IPS DF 4.7 (cell line): ENCODE measurements around the gene BACH2.

ENCODE experiments used
- DNase-seq: peaks from one replicate; pipeline ENCODE4 v3.0.0-alpha.2; 2013; ENCODE audit warnings: low spot score; ENCODE audit errors: extremely low read depth

BACH2 gene

DNA sequence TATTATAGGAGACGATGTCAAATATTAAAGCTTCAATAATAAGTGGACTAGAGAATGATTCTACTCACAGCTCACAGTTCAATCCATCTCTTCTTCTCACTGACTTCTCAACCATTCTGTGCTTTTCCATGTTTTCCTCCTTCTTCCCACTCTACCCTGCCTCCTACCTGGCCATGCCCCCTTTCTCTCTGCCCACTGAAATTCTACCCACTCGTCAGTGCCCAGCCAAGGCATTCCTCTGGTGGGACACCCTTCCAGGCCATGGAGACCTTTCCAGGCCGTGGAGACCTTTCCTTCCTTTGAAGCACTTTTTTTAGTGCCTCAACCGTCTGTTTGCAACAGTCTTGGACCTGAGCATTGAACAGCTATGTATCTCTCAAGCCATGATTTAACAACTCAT lies 18.5 kb downstream of the BACH2 start:
- DNase-seq, result no peak

DNA sequence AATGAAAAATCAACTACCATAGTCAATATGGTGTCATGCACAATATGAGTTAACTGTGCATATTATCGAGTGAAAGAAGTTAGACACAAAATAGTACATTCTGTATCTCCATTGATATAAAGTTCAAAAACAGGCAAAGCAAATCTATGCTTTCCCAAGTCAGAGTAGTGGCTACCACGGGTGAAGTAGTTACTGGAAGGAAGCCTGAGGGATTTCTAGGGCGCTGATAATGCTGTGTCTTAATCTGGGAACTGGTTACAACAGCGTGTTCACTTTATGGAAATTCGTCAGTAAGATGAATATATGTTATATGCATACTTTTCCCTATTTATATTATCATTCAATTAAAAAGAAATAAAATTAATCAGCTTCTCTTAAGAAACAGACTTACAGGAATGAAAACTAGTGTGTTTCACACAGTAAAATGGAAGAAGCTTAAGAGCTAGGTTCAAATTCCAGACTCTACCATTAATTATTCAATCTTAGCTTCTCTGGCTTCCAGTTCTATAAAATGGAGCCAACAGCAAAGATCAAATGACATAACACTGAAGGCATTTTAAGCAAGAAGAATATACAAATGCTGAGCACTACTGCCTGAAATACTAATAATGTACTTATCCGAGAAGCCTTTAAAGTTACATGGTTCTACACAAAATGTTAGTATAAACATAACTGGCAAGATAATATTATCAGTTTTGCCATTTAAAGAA lies 19.2 kb downstream of the BACH2 start:
- no peak for DNase-seq

DNA sequence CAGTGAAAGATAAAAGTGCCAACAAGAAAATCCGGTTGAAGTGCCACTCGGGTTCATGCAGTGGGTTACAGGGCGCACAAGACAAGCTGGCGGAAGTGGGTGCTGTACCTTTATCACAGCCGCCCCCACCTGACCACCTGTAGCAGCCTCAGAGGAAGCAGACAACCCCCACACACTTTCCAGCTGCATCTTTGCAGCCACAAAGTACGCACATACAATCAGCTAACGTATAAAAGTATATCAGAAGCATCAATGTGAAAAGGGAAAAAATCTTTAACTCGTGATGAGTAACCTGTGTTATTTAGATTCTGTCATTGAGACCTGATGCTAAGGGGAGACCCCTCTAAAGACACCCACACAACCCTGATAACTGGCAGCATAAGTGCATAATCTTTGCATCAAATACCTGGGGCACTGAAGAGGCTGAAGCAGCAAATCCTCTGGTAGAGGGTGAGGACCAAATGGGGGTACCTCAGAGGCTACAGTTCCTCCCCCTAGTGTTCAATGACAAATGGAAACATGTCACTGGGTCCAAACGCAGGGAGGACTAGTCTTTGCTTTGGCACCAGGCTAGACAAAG lies 22.1 kb downstream of the BACH2 start:
- no peak for DNase-seq

DNA sequence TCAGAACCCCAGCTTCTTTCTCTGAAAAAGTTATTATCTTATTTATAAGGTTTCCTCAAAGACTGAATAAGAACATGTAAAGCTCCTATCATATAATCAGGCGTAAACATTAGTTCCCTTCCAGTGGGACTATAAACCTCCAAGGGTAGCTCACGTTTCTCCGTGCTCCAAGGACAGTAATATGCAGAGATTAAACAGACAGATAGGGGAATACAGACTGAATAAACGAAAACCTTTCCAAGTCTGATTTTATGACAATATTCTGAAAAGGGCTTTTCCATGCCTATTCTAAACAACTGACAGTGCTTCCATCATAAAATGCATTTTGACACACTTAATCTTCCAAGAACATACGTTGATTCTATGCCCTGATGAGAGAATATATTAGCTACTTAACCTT lies 22.8 kb downstream of the BACH2 start:
- no peak for DNase-seq

DNA sequence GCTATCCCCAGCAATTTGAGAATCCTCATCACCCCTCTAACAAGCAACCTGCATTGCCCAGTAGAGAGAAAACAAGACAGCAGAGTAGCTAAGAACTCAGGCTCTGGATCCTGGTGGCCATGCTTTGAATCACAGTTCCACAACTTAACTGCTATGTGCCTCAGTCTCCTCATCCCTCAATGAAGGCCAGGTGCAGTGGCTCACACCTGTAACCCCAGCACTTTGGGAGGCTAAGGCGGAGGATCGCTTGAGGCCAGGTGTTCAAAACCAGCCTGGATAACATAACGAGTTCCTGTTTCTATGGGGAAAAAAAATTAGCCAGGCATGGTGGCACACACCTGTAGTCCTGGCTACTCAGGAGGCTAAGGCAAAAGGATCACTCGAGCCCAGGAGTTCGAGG lies 23.7 kb downstream of the BACH2 start:
- no peak for DNase-seq

DNA sequence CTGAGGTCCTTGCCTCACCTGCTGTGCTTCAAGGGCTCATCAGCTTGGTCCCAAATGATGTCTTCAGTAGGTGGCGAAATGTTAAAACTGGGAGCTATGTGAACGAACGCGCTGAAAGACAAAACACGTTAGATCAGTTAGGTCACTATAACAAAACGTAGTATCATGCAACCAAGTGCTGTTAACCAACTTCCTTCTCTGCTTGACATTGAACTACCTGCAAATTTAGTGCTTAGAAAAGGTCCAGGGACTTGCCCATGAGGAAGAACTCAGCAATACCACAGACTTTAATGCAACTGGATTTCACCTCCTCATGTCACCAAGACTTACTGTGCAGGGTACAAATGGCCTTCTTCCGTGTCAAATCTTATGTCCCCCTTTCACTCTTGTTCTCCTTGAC lies 24.8 kb downstream of the BACH2 start:
- no peak for DNase-seq

DNA sequence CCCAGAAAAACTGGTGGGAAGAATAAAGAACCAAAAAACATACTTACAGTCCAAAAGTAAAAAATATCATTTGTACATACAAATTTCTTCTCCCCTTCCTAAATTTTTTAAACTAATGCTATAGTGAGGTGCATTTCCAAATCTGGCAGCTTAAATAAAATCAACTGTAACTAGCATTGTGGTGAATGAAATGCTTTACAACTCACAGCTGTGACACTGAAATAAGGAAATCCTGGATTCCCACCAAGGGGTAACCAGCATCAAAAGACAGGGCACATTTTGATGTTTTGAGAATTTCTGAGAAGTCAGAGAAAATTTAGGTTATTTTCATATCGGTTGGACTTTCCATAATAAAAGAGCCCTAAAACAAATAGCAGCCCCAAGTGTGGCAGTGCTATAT lies 27.3 kb downstream of the BACH2 start:
- DNase-seq, result no peak

DNA sequence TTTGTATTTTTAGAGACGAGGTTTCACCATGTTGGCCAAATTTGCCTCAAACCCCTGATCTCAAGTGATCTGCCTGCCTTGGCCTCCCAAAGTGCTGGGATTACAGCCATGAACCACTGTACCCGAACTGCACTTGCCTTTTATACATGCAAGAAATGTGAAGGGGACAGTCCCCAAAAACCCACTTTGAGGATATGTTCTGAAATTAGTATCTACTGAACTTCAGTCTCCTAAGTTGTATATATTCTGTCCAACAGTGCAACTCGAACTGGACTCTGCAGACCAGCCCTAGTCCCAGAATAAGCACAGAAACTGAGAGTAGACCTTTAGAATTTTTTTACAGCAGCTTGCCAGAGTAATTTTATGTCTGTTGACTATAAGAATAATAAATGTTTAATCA lies 28.5 kb downstream of the BACH2 start:
- no peak for DNase-seq

DNA sequence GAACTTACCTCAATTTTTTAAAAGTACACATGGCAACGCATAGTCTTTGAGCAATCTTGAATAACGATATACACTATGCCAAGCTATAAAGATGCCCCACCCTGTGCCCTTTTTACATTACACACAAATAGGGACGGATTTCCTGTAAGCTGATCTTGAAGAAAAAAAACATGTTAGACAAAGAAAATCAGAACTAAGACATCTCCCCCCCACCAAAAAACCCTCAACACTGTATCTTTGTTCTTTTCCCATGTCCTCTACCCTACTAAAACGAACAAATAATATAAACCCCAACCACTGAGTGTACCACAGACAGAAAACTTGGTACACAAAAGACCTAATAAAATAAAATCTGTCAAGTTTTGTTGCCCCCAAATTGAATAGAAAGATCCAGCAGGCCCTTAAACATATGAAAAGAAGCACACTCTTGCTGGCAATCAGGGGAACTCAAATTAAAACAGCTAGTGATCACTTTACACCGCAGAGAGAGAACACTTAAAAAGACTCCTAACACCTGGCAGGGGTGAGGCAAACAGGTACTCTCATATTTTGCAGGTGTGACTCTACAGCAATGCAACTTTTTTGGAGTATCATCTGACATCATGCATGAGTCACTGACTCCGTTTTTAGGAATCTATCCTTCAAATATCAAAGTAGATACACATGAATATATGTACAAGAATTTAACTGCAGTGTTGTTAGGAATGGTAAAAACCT lies 29.6 kb downstream of the BACH2 start:
- no peak for DNase-seq

DNA sequence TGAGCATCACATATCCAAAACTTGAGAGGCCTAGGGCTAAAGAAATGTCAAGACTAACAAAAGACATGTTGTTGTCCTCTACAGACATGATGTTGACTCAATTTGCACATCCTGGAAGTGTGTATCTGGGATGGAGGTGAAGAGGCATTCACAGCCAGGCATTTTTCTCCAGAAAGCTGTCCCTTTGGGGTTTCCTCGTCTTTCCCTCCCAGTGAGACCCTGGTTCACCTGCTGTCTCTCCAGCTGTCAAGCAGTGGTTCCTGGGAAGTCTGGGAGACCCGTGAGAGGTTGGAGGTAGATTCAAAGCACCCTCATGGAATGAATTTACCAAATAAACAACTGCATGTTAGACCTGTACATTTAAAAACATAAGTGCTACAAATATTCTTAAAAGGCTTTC lies 32.1 kb downstream of the BACH2 start:
- DNase-seq, result no peak

DNA sequence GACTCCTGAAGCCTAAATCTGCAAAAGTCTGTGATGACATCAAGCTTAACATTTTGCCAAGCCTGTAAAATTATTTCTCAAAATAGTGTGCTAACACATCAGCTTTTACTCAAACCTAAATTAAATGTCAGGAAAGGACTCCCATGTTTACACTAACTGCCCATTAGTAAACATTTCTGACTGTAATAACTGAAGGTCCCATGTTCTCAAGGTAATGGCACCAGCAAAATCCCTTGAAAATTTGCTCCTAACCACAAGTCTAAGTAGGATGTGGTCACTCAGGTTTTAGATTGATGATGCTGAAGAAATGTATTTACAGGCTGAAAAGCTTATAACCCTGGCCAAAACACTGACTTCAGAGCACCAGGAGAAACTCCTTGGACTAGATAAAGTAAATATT lies 33.0 kb downstream of the BACH2 start:
- no peak for DNase-seq

DNA sequence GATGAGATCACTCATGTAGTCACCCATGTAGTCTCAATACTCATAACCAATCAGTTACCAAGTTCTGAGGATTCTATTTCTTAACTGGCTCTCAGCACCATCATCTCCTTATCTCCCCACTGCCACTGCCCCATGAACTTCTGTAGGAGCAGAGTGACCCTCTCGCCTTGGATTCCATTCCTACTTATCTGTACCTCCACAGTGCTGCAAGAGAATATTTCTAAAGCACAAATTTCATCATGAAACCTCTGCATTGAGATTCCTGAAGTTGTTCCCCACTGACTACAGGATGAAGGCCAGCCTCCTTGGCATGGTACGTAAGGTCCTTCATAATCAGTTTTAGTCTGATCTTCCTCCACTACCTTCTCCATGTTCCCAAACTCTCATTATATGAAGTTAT lies 34.8 kb downstream of the BACH2 start:
- DNase-seq, result no peak

DNA sequence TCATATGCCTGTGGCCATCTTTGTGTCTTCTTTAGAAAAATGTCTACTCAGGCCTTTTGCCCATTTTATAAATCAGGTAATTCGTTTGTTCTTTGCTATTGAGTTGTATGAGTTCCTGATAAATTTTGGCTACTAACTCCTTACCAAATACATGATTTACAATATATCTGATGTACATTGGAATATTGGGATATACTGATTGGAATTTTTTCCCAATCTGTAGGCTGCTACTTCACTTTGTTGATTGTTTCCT lies 39.2 kb downstream of the BACH2 start:
- DNase-seq, result no peak

DNA sequence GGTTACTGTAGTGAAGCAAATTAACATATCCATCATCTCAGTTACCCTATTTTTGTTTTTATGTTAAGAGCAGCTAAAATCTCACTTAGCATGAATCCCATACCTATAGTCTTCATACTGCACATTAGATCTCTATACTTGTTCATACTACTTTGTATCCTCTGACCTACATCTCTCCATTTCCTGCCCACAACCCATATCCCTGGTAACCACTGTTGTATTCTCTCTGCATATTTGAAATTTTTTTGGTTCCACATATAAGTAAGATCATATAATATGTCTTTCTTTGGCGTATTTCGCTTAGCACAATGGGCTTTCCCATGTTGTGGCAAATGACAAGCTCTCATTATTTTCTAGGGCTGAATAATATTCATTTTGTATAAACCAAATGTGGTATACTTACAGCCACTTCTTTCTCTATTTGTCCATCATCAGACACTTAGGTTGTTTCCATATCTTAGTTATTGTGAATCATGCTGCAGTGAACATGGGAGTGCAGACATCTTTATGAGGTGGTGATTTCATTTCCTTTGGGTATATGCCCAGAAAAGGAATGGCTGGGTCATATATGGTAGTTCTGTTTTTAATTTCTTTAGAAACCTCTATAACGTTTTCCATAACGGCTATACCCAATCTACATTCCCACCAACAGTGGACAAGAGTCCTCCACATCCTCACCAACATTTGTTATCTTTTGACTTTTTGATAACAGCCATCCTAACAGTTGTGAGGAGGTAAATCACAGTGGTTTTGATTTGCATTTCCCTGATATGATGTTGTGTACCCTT lies 39.8 kb downstream of the BACH2 start:
- DNase-seq, result no peak

DNA sequence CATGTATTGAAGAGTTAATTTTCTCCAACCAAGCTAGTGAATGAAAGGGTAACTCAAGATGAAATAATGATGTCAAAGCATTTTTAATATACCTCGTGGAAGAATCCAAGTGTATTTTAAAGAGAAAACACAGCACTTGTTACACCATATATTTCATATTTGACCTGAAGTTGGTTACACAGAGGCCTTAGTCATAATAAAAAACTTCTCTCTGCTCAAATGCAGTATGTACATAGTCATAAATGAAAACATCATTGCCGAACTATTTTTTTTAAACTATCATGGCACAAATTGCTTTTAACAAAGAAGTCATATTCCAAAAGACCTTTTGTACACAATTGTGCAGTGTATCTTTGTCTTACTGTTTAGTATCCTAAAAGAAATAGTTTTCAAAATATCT lies 43.0 kb downstream of the BACH2 start:
- no peak for DNase-seq

DNA sequence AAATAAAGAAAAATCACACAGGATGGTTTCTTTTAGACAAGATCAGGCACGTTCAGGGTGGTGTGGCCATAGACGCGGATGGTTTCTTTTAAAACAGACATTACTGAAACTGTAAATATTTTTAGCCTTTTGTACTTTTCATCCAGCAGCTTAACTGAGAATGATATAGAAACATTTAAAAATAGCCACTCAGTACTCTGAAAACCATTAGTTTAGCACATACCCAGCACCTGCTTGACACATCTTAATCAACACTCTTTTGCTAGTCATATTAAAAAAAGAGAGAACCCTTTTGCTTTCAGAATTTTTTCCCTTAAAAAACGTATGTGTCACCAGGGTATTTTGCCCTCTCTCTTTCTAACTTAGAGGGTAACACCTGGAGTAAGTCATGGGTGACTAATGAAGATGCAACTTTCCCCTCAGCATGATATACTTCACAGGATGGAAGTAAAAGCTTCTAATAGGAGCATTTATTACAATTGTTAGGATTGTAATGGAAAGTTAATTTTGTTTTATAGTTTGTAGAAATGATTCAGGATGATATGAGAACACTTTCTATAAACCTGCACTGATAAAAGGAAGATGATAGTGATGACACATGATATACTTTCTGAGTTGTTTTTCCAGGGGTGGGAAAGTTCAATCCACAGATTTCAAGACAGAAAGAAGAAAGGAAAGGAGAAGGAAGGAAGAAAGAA lies 45.2 kb downstream of the BACH2 start:
- DNase-seq, result no peak

DNA sequence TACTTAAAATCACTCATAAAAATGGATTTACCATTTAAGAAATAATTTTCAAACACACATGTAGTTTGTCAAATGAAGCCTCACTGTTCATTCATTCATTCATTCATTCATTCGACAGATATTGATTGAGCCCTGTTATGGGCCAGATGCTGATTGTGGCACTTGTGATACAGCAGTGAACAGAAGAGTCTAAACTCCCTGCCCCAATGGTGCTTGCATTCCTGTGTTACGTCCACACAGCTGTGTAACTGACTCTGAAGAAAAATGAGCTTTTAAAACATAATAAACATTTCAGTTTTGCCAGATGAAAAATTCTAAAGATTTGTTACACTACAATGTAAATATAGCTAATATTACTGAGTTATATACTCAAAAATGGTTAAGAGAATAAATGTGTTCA lies 46.2 kb downstream of the BACH2 start:
- no peak for DNase-seq

DNA sequence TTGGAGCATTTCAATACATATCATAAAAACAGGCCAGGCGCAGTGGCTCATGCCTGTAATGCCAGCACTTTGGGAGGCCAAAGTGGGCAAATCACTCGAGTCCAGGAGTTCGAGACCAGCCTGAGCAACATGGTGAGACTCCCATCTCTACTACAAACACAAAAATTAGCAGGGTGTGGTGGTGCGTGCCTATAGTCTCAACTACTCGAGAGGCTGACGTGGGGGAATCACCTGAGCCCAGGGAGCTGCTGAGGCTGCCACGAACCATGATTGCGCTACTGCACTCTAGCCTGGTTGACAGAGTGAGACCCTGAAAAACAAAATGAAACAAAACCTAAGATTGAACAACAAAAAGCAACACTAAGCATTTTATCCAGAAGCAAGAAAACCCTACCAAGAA lies 47.2 kb downstream of the BACH2 start:
- no peak for DNase-seq

DNA sequence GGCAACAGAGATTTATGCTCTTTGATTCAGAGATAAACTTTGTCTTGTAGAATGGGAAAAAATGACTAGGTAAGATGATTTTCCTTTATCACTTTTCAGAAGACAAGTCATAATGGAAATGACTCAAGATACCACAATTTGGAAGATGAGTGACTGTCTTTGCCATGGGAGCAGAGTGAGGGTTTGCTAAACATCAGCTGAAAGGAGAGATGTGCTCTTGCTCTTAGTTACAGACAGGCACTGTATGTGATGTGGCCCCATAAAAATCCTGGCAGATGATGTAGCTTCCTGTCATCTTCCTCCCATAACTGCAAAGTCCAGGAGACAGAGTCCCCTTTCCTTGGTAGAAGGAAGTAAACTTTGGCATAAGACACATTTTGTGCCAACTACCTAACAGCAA lies 47.6 kb downstream of the BACH2 start:
- no peak for DNase-seq

DNA sequence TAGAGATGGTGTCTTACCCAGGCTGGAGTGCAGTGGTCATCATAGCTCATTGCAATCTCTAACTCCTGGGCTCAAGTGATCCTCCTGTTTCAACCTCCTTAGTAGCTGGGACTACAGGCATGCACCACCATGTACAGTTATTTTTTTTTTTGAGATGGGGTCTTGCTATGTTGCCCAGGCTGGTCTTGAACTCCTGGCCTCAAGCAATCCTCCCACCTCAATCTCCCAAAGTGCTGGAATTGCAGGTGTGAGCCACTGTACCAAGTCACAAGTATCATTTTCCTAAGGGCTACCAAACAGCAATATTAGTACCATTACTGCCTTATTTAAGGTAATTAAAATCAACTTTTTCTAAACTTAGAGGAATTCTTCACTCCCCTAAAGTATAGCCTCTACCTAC lies 49.4 kb downstream of the BACH2 start:
- DNase-seq, result no peak

DNA sequence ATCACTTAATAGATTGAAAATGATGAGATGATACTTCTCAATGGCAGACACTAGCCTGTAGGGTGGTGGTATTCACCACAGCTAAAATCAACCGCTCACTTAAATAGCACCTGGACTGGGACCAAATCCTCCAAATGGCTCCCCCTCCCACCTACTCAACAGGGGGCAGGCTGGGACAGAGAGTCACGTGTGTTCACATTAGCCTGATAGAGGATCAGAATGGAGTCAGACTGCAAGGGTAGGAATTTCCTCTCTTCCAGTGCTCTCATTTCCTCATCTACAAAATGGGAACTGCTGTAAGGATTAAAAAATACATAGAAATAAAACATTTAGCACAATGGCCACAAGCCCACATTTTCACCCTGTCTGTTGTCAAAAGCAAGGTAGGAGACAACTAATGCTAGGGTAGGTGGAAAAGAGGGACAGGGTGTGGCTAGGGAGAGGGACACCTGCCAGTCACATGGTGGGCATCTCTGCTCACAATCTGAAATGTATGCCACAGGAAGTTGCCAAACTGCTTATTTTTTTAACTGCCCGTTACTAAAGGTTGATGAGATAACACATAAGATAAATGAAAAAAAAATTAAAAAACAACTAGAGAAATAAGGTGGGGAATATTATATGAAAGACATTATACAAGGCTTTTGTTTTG lies 55.3 kb downstream of the BACH2 start:
- no peak for DNase-seq
